Brain microvascular endothelial cell (primary cell): ENCODE results near the gene GPR142.

Experiments used
- DNase-seq: peaks from one replicate; pipeline ENCODE4 v3.0.0-alpha.2; 2020
- H3K27ac ChIP-seq: fragments of 250-450 bp; sonication (Bioruptor Pico); 2 replicates; pipeline ENCODE4 v1.5.1; 2020; ENCODE audit warnings: mild to moderate bottlenecking, moderate library complexity
- H3K27me3 ChIP-seq: fragments of 250-450 bp; sonication (Bioruptor Pico); replicated peaks from 2 replicates; pipeline ENCODE4 v1.5.1; 2020; ENCODE audit warnings: mild to moderate bottlenecking
- H3K36me3 ChIP-seq: fragments of 250-450 bp; sonication (Bioruptor Pico); replicated peaks from 2 replicates; pipeline ENCODE4 v1.5.1; 2020; ENCODE audit warnings: mild to moderate bottlenecking
- H3K4me3 ChIP-seq: 2 replicates; pipeline ENCODE4 v1.5.1; 2011; ENCODE audit warnings: low read depth, mild to moderate bottlenecking, control low read depth, low read length, moderate library complexity
- in situ Hi-C: cut with HindIII; loops from 2 replicates; pipeline ENCODE4 v1.10.0; 2017; ENCODE audit warnings: low sequenced_read_pairs, low pct_ligation_motif_present
- TF ChIP-seq, protein P1 (sequence below): IDR thresholded peaks from 2 replicates; pipeline ENCODE4 v1.5.1; 2011; ENCODE audit warnings: low read depth, mild to moderate bottlenecking, moderate library complexity, low read length, control low read depth, inconsistent platforms; ENCODE audit errors: missing control alignments

The GPR142 gene

DNA sequence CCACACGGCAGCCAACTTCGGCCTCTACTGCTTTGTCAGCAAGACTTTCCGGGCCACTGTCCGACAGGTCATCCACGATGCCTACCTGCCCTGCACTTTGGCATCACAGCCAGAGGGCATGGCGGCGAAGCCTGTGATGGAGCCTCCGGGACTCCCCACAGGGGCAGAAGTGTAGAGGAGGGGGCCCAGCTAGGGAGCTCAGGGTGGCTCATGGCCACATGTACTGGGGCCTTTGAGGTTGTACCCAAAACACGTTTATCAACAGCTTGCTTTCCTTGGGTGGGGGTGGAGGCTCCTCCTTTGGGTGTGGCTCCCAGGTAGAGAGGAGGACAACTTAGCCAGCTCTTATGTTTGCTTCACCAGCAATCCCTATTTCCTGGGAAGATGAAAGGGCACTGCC is 5.1 kb downstream of the GPR142 start:
- no peak overlapping the region for H3K27ac ChIP-seq
- in situ Hi-C loops = no loop called here
- TF ChIP-seq, protein P1, sequence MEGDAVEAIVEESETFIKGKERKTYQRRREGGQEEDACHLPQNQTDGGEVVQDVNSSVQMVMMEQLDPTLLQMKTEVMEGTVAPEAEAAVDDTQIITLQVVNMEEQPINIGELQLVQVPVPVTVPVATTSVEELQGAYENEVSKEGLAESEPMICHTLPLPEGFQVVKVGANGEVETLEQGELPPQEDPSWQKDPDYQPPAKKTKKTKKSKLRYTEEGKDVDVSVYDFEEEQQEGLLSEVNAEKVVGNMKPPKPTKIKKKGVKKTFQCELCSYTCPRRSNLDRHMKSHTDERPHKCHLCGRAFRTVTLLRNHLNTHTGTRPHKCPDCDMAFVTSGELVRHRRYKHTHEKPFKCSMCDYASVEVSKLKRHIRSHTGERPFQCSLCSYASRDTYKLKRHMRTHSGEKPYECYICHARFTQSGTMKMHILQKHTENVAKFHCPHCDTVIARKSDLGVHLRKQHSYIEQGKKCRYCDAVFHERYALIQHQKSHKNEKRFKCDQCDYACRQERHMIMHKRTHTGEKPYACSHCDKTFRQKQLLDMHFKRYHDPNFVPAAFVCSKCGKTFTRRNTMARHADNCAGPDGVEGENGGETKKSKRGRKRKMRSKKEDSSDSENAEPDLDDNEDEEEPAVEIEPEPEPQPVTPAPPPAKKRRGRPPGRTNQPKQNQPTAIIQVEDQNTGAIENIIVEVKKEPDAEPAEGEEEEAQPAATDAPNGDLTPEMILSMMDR = no peak
- H3K4me3 ChIP-seq = no peak overlapping the region
- no peaks in the 10 kb centered on the region for H3K27me3 ChIP-seq
- H3K36me3 ChIP-seq = no peaks in the 10 kb centered on the region
- DNase-seq = no peak

DNA sequence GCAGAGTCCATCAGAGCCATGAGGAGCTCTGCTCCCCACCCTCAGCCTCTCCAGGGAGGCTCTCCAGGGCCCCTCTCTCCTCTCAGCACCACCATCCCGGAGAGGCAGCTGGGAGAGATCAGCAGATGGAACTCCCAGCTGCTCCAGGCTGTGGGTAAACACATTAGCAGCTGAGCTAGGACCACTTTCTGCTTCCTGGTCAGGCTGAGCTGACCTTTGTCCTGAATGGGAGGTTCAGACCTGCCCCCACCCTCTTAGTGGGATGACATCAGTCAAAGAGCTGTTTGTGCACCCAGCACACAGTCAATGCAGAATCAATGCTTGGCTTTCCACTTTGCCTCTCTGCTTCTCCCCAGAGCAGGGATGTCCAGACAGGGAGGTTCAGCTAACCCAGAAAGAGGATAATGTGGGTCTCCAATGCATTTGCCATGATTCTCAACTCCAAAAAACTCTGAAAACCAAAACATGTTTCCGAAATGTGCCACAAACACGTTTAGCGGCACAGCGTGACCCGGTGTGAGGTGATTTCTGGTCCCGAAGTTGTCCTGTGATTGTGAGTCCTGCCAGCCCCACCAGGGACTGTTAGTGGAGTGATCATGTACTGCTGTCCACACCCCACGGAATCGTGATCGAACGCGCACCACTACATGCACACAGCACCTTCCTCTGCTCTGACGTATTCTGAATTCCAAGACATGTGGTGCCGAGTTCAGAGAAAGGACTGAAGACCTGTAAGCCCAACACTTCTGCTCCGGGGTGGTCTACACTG is 6.7 kb downstream of the GPR142 start:
- in situ Hi-C loops = no loop called here
- H3K27me3 ChIP-seq = no peaks in the 10 kb centered on the region
- no peaks in the 10 kb centered on the region for H3K36me3 ChIP-seq
- DNase-seq = no peak
- no peak overlapping the region for H3K27ac ChIP-seq
- no peak overlapping the region for H3K4me3 ChIP-seq
- TF ChIP-seq, protein P1 = no peak

DNA sequence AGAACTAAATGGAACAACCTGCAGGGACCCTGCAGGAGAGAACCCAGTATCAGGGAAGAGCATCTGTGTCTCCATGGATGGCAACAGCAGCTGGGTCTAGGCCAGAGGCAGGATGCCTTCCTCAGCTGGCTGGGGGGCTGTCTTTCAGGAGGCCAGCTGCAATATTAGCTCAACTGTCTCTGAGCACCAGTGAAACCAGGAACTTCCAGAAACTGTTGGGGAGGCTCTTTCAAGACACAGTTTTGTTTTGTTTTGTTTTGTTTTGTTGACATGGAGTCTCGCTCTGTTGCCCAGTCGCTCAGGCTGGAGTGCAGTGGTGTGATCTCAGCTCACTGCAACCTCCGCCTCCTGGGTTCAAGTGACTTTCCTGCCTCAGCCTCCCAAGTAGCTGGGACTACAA is 7.6 kb downstream of the GPR142 start:
- H3K36me3 ChIP-seq = no peaks in the 10 kb centered on the region
- H3K27me3 ChIP-seq = no peaks in the 10 kb centered on the region
- in situ Hi-C loops = no loop called here
- TF ChIP-seq, protein P1 = no peak
- no peak overlapping the region for H3K4me3 ChIP-seq
- no peak for DNase-seq
- H3K27ac ChIP-seq = no peak overlapping the region

DNA sequence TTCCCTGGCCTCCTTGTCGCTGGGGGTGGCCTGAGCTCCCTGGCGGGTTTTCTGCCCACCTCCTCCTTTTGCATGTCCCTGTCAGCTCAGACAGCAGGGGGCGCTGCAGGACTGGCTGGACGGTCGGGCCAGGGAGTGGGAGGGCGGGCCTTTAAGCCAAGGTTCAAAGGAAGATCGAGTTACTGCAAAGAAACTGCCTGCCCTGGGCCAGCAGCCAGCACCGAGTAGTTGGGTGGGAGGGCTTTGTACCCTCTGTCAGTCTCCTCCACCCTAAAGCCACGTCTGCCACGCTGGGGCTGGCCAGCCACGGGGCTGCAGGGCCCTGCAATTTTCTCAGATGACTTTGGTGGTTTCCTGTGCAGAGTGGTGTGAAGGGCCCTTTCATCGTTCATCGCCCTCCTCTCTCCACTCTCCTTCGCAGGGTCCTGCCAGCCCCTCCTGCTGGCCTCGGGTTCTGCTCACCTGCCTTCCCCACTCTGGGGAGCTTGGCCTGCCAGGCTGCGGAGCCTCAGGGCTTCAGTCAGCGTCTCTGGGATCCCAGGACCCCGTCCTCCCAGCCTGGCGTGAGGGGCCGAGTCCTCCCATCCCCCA is 12.3 kb downstream of the GPR142 start:
- in situ Hi-C loops = no loop called here
- no peak overlapping the region for H3K27ac ChIP-seq

DNA sequence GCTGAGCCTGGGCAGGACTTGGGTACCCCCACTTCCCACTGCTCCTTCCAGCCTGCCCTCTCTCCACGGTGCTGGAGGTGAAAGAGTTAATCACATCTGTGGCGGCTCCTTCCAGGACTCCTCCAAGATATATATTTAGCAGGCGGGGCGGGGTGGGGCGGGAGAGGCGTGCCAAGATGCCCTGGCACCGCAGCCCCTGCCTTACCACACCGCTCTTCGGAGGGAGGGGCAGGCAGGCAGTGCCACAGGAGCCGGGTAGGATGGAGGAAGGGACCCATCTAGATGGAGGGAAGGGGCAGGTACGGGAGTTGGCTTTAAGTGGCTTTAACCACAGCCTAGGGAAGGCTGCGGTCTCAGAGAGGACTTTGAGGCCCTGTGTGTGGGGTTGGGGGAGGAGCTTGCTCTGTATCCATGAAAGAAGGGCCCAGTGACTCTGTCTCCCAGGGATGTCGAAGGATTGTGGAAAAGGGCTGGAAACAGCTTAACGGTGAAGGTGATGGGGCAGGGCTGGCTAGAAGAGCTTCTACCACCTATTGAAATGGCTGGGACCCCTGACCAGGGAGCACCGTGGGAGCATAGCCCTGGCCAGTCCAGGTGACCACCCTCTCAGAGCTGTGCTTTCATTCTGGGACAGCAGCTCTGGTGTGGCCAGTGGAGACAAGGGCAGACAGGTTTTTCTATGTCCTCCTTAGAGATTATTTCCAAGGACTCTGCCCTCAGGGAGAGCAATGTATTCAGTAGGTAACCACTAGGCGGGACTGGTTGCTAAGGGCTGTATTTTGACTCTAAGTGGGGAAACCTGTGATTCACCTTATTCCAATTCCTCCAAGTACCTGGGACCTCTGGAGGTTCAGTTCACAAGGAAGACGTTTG is 13.0 kb downstream of the GPR142 start:
- DNase-seq = no peak
- Histone ChIP-seq H3K27me3 (no peaks in the 10 kb centered on the region), H3K4me3 (no peak overlapping the region), H3K27ac (no peak overlapping the region), H3K36me3 (no peaks in the 10 kb centered on the region)
- in situ Hi-C loops = no loop called here
- TF ChIP-seq, protein P1 = no peak

More for the DNA sequence above, 12.3 kb downstream of the GPR142 start:
- H3K4me3 ChIP-seq = no peak overlapping the region
- TF ChIP-seq, protein P1 = peak; percentile 86
- no peaks in the 10 kb centered on the region for H3K27me3 ChIP-seq
- H3K36me3 ChIP-seq = no peaks in the 10 kb centered on the region
- DNase-seq = peak; percentile 71
